T-helper 2 cell treated with Interferon-gamma antibody and Interleukin-4, amounts not matched to agents 100 ng/mL and 5 ng/mL, for 36 hours (primary cell): ENCODE results near the gene CLSTN3. TPM values are rescaled to one million over a fixed set of nuclear protein-coding genes. Genes with fewer than 3 reads are reported as not detected.

ENCODE experiments used
- intact Hi-C: fragments of 100-400 bp; cut with micrococcal nuclease; formaldehyde crosslinking; loops from one replicate; pipeline ENCODE4 v1.15.1; 2023
- total RNA-seq: library from RNA; stranded (reverse); gene quantifications from 2 replicates; pipeline ENCODE4 v1.2.3, GENCODE V29; 2022

The CLSTN3 gene
- total RNA-seq, 1 donor from 2014 or later = 80.3 TPM

DNA sequence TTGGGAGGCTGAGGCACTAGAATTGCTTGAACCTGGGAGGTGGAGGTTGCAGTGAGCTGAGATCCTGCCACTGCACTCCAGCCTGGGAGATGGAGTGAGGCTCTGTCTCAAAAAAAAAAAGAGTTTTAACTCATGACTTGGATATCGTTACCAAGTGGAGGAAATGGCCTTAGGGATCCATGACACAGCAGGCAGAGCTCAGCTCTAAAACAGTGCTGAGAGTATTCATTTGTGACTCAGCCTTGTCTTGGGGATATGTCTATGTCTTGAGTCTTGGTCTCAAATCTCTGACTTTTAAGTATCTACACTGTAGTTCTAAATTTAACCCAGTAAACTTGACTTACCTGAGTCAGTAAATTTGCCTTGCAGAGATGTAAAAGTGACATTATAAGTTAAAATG lies 50.5 kb downstream of the CLSTN3 start:
- intact Hi-C loops = no loop called here

- intact Hi-C loops = loop anchor here (5.0 kb wide), 2 partner anchors 44 to 896 kb away; partner anchors contain the start of gene NECAP1
These were observed 55.9 kb downstream of the CLSTN3 start for GRCh38 chr12:7186058-7186457.

DNA sequence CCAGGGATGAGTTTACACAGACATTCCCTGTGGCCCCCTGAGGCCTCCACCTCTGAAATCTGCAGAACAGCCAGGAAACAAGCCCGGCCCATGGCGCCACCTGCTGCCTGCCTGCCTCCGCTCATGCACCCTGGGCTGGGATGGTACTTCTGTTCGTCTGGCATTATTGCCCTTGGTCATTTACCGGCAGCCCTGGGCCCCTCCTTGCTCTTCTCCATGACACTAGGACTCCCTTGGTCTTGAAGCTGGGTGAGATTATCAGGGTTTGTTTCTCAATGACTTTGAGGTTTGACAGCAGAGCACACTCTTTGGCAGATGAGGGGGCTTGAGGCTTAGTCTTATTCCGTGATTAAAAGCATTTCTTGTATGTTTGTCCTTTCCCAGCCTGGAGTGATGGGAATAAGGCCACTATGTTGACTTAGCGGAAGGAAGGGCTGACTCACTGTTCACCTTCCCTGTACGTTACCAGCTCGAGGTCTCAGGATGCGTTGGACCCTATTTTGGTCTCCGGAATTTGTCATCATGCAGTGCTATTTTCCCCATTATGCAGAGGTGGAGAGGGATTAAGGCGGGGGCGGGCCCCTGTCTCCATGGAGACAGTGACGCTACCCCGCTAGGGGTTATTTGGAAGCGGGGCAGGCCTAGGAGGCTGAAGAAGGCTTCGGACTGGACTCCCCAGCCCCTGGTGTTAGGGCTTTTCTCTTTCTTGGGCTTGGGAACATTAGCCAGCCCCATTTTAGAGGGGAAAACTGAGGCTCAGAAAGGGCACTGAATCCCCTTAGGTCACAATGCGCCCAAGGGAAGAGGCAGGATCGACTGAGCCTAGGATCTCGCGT lies 58.6 kb downstream of the CLSTN3 start:
- intact Hi-C loops = loop anchor here (1.0 to 5.0 kb wide), 3 partner anchors 46 to 894 kb away; partner anchors contain the start of genes NECAP1 and SPSB2

GRCh38 chr12:7189398-7190267 lies 59.5 kb downstream of the CLSTN3 start, which contains the start of gene PEX5:
TSS of gene PEX5 (plus strand) at chr12:7189686. CDS start at chr12:7190378, 692 bp downstream.
- intact Hi-C loops = loop anchor here (1.0 to 5.0 kb wide), 3 partner anchors 47 to 893 kb away; partner anchors contain the start of genes NECAP1 and SPSB2

DNA sequence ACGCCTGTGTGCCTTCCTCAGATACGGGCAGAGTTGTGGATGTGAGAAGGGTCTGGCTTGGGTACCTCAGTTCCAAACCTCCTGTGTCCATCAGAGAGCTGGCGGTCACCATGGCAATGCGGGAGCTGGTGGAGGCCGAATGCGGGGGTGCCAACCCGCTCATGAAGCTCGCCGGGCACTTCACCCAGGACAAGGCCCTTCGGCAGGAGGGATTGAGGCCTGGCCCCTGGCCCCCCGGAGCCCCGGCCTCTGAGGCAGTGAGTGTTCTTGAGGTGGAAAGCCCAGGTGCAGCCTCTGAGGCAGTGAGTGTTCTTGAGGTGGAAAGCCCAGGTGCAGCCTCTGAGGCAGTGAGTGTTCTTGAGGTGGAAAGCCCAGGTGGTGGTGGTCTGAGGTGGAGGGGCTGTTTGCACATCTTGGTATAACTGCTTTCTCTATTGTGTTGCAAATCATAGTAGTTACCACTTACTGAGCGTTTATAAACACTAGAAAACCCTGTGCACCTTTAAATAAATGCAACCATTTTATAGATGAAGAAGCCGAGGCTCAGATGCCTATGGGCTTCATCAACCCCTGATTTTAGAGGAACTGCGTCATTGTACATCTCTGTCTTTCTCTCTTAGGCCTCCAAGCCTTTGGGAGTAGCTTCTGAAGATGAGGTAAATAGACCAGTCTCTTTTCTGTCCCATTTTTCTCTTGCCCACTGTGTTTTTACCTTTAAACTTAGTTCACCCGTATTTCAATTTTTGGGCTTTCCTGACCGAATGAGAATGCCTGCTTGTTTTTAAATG lies 60.3 kb downstream of the CLSTN3 start:
- intact Hi-C loops = no loop called here

- intact Hi-C loops = no loop called here
These were observed 63.5 kb downstream of the CLSTN3 start for GRCh38 chr12:7193674-7194073.

- intact Hi-C loops = no loop called here
These were observed 67.7 kb downstream of the CLSTN3 start for GRCh38 chr12:7197841-7198240.

GRCh38 chr12:7203109-7203508 lies 72.9 kb downstream of the CLSTN3 start:
- intact Hi-C loops = no loop called here

- intact Hi-C loops = no loop called here
These were observed 74.9 kb downstream of the CLSTN3 start for GRCh38 chr12:7205091-7205490.

DNA sequence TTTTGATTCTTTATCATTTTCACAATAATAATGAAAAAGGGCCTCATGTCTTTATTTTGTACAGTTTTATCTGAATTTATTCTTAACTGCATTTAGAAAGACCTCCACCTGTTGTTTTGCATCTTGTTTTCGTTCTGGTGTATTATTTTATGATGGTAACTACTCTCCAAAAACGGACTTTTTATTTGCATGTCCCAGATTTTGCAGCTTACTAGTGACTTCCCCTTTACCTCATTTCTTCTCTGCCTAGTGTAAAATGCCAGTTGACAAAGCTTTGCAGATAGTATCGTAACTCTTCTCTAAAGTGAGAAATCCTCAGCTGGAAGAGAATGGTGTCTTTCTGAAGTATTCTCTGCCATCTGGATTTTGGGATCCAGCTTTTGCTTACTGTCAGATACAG lies 76.5 kb downstream of the CLSTN3 start:
- intact Hi-C loops = no loop called here

DNA sequence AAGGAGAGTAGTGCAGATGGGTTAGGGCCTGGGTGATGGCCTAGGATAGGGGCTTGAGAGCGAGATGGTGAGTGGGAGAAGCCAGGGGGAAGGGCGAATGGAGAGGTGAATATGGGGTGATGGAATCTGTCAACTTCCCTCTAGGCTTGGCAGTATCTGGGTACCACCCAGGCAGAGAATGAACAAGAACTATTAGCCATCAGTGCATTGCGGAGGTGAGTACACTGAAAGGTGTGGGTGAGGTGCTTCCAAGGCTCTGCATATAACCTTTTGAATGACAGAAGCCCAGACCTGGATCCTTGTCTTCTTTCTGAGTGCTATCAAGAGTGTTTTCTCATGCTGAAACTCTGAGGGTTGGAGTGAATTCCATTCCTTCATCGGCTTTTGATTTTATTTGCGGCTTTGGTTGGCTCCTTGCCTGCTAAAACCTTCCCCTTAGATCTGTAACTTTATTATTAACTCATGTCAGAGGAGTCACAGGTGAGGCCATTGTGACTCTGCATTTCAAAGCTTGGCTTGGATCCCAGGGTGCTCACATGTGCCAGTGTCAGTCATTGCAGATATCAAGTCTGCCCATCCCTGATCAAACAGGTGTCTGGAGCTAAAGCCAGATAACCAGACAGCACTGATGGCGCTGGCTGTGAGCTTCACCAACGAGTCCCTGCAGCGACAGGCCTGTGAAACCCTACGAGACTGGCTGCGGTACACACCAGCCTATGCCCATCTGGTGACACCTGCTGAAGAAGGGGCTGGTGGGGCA lies 77.9 kb downstream of the CLSTN3 start:
- intact Hi-C loops = no loop called here

Other genes starting within 250 kb of the CLSTN3 start
- gene LRRC23, start 225.5 kb upstream of the CLSTN3 start, total RNA-seq = 4.7 and 5.0 TPM in 2 replicates
- gene ENO2, start 215.8 kb upstream of the CLSTN3 start, total RNA-seq = 114 and 120 TPM in 2 replicates
- 35.9 and 37.0 TPM in 2 replicates for gene ATN1, start 202.4 kb upstream of the CLSTN3 start, total RNA-seq
- not detected in 2 replicates for gene RNU7-1, start 186.6 kb upstream of the CLSTN3 start, total RNA-seq
- 135 and 161 TPM in 2 replicates for gene C12orf57, start 186.3 kb upstream of the CLSTN3 start, total RNA-seq
- gene PTPN6, start 179.0 kb upstream of the CLSTN3 start, total RNA-seq = 255 and 267 TPM in 2 replicates
- gene PHB2, start 159.7 kb upstream of the CLSTN3 start, total RNA-seq = 242 and 243 TPM in 2 replicates
- 67.4 and 69.6 TPM in 2 replicates for gene EMG1, start 159.5 kb upstream of the CLSTN3 start, total RNA-seq
- 32.7 and 33.3 TPM in 2 replicates for gene LPCAT3, start 111.9 kb upstream of the CLSTN3 start, total RNA-seq
- 2.2 TPM in 2 replicates for gene C1S, start 69.7 kb upstream of the CLSTN3 start, total RNA-seq
- 2.6 and 4.0 TPM in 2 replicates for gene C1R, start 37.9 kb upstream of the CLSTN3 start, total RNA-seq
- 28.4 and 28.9 TPM in 2 replicates for gene C1RL, start 21.2 kb upstream of the CLSTN3 start, total RNA-seq
- gene RBP5, start 1.5 kb upstream of the CLSTN3 start, total RNA-seq = 0.50 and 0.84 TPM in 2 replicates
- 16.7 and 17.6 TPM in 2 replicates for gene PEX5, start 59.3 kb downstream of the CLSTN3 start, total RNA-seq
- gene ACSM4, start 173.7 kb downstream of the CLSTN3 start, total RNA-seq = not detected in 2 replicates